Heart left ventricle (tissue), 13 donors: ENCODE data around the gene P2RX6.

Experiments used
- CTCF ChIP-seq, 12 donors: fragments of 200-600 bp; sonication (generic) in 4 of 12; IDR thresholded peaks; one replicate each; pipeline versions ENCODE4 v1.5.0 to v1.8.0; 2018 to 2022; ENCODE audit warnings: antibody characterized with exemption in 12 of 12, mild to moderate bottlenecking in 5 of 12
- POLR2A ChIP-seq, 2 donors: fragments of 450-650 bp; IDR thresholded peaks; one replicate each; pipeline ENCODE4 v1.6.1; 2017; ENCODE audit warnings: antibody characterized with exemption in 2 of 2, mild to moderate bottlenecking in 2 of 2, moderate library complexity in 2 of 2
- donor health status: ischemic (EF 13 %, LVEDD 7.1; RV severe dilation, severe dysfunction).
- donor health status: DM: no; HTN: yes; CAD: no.
- donor health status: DM: no; HTN: no; CAD: no.
- donor health status: ischemic (EF 25% LVEDD 6.9; RV normal size, moderate dysfunction).
- donor health status: ischemic (EF 25% LVEDD 5.7; RV mildly dilated, moderate dysfunction).
- donor health status: ischemic (EF 35%, LVEDD 5.7; RV mildly dilated, moderate dysfunction).
- donor health status: nonischemic (EF 11% LVEDD 7.7; RV severe dilation, severe dysfunction).
- donor health status: DM: yes; HTN: yes; CAD: no.
- donor health status: PGD.
- donor health status: ischemic (EF 29% LVEDD 5.4; RV normal size, mild dysfunction).
- donor health status: nonischemic (EF 23%, LVEDD 6.1; RV moderate dilation, normal function).

DNA sequence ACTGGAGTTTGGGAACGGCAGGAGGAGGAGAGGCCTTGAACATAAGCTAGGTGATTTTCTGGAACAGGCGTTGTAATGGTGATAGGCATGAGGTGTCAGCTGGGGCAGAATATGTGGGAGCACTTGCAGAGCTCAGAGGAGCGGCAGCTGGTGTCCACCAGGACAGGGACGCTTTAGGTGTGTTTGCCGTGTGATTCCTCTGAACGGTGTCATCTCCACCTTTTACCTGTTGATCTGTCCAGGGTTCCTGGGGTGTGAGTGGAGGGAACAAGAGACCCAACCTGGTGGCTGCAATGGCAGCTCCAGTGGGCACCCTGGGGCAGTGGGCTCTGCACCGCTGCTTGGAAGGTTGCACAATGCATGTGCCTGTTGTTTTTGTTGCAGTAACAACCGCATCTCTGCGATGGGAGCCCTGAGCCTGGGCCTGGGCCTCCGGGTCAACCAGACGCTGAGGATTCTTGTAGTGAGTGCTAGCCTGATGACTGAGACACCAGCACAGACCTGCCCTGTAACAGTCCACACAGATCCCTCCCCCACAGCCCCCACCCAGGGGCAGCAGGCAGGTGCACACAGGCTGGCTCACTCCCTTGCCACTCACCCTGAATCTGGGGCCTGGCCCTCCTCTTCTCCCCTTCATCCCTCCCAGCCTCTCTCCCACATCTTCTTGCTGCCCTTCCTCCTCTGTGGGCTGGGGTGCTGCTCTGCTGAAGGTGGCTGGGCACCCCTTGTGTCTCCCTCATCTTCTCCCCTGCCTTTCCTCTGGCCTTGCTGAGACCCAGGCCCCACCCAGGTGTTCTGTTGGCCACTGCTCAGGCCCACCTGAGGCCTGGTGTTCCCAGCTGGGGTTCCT, 40.0 kb downstream of the P2RX6 start:
- TF ChIP-seq CTCF (IDR thresholded peaks at IDR 0.05), result no peak
- no peak for TF ChIP-seq POLR2A (IDR thresholded peaks at IDR 0.05)
